GM19463 (cell line): ENCODE data around the gene CPS1.

Experiments
- ATAC-seq: cut with Tn5 transposase; IDR thresholded peaks from one replicate; pipeline ENCODE4 v1.9.1; 2021; ENCODE audit warnings: mild to moderate bottlenecking, moderate library complexity; ENCODE audit not compliant: unreplicated experiment

Gene CPS1

DNA sequence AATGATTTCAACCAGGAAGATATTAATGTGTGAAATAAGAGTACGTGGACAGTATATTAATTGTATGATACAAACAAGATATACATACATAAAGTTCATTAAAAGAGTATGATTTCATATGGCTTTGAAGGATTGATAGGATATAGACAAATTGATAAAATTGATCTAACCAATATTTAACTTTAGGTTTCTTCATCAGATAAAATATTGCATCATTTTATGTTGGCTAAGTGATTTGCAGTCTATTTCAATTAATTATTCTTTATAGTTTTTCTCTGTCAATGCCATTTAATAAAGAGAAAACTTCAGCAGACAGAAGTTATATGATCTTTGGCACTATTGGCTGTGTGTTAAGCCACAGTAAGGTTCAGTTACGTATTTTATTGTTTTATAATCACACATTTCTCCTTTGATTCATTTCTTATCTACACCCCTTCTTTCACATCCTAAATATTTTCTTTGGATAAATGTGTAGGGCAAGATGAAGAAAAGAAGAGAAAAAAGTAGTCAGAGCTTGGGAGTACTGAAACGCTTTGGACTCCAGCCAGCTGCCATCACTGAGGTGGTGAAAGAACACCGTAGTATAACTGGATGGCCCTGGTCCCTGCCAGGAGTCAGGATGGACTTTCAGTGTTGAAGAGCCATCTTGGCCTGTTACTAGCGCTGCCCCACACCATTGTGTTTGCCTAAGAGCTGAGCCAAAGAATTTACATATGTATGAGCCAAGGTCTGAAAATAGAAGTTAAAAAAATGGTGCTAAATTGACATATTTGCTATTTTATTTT lies 9.8 kb upstream of the CPS1 start:
- ATAC-seq: no peak

DNA sequence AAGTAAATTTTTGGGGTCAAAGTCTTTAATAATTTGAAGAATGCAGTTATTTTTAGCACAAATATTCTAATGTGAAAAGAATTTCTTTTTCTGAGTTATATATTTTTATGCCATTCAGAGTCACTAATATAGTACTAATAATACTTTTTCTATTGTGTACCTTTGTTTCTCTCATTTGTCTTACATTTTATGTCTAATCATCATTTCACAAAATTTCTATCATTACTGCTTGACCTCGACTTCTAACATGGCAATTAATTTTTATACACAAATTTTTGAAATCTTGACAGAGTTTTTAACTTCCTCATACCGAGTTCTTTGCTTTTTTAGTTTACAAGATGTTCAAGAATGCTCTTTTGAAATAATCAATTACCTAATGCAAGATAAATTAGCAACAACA lies 8.4 kb upstream of the CPS1 start:
- no peak for ATAC-seq

DNA sequence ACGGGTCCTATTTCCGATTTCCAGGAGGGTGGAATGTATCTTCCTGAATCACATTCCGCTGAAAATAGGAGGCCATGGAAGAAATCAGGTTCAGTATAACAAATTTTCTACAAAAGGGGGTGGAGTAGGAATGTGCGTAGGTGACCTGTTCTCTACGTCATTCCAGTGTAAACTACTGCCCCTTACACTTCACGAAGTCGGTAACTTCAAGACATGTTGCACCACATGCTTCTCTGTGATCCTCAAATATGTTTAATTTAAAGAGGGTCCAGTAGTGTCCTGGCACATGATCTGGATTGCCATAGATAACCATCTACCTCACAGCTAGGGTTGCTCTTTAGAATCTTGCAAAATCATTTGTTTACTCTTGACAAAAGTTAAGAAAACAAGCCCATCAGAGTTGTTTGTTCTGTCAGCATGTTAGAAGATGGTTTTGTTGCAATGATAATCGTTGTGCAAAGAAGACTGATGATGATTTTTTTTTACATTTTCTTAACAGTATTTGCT lies 7.5 kb upstream of the CPS1 start:
- no peak for ATAC-seq

DNA sequence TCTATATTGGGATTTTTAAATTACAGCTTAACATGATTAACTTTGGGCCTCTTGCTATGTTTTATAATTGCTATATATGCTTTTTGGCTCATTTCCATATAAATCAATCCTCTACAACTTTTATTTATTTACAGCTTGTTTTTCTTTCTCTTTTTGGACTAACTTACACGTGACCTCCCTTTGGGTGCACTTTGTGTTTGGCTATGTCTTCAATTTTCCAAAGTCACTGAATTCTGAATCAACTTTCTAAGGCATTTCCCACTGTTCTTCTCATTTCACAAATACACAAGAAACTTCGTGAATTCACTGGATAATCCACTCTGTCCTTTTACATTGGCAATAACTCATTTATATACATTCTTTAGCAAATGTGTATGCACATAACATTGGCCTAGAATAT lies 5.4 kb upstream of the CPS1 start:
- no peak for ATAC-seq

DNA sequence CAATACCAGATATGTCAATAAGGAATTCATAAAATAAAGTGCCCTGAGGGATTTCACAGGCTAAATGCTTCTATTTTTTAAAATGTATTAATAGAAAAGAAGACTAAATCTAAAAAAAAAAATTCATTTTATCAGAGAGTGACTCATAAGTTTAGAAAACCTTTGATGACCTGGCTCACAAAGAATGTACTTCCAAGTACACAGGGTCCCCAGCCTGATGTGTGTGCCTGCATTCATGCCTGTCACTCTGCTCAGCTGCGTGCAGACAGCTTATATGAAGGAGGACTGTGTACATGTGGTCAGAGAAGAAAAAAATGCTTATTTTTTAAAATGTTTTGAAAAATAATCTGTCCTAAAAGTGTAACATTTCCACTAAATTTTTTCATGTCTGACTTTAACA lies 3.0 kb upstream of the CPS1 start:
- ATAC-seq: no peak

DNA sequence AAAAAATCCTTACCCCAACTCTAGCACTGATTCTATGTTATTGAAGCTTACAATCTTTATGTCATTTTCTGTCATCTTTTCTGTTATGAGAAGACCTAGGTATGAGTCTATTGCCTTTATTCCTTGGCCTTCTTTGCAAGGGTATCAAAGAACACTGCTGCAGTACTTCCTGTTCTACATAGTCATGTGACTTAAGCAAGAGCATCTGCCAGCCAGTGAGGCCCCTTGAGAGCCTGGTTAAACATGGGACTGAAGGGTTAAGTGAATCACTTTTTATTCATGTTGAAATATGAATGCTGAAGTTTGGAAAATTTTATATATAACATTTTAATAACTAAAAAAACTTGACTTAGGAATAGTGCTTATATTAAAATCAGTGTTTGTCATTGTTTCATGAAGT lies 844 bp upstream of the CPS1 start:
- no peak for ATAC-seq

DNA sequence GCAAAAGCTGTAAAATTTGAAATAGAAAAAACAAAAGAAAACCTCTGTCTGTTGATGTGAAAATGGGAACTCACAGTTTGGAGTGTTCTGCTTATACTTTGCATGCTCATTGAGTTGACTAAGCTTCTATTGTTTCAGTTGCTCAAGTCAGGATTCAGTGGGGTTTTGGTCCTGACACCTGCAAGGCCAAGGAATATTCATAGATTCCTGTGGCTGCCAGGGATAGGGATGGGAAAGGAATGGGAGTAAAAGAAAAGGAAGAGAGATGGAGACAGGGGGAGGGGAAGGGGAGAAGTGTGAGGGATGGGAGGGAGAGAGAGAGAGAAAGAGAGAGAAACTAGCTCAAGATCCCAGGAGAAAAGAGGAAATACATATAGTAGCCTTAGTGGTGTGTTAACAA lies 1.3 kb downstream of the CPS1 start:
- ATAC-seq: no peak

DNA sequence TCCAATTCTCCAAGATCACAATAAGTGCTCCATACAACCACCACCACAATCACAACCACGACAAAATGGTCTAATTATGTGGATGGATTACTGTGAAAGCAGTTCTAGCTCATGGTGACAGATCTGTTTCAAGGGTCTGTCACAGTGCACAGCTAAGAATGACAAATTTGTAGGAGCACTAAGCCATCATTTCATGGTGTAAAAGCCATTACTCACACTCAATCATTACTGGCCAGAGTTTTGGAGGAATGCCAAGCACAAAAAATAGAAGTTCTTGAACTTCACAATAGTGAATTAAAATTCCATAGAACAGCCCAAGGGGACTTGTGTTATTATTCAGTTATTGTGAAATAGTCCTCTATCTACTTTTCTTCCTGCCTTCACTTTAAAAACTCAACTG lies 2.3 kb downstream of the CPS1 start:
- no peak for ATAC-seq

DNA sequence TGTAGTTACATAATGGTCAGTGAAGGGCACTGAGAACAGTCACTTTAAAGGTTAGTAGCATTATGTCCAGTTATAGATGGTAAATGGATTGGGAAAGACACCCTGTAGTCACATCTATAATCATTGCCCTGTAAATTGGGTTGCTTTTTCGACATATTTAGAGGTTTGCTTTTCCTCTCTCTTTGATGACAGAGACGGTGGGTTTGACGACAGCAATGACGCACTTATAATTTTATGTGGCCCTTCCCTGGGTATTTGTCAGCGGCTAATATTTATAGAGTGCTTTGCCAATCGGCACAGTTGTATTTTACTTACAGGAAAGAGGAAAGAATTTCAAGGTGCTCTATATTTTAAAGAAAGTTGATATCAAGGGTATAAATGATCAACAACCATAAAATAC lies 2.8 kb downstream of the CPS1 start:
- no peak for ATAC-seq

DNA sequence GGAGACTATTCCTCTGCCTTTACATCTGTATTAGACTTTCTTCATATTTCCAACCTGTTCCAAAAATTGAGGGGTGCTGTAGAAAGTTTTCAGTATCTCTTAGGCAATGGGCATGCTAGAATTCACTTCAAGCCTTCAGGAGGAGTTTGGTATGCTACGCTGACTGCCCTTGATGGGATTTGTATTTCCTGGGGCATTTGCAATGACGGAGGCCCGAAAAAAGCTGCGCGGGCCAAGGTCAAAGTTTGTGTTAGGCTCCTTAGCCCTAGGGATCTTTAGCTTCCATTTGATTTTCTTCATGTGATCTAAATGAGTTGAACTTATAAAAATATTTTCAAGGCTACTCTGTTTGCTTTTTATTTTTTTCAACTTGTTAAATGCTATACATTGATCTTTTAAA lies 5.1 kb downstream of the CPS1 start:
- no peak for ATAC-seq

DNA sequence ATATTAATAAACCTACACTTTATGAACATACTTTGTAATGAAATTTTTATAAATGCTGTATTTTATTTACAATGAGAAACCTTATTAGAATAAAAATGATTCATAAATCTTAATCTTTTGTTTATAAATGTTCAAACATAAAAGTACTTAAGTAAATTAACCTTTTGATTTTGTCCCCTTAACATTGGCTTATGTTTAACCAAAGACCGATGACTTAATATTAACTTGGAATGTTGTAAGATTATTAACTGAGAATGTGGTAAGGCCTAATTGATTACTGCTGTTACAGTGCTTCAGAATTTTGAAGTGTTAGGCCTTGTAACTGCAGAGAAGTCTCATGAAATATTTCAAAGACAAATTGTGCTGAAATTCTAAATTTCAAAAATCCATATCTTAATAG lies 5.7 kb downstream of the CPS1 start:
- no peak for ATAC-seq

DNA sequence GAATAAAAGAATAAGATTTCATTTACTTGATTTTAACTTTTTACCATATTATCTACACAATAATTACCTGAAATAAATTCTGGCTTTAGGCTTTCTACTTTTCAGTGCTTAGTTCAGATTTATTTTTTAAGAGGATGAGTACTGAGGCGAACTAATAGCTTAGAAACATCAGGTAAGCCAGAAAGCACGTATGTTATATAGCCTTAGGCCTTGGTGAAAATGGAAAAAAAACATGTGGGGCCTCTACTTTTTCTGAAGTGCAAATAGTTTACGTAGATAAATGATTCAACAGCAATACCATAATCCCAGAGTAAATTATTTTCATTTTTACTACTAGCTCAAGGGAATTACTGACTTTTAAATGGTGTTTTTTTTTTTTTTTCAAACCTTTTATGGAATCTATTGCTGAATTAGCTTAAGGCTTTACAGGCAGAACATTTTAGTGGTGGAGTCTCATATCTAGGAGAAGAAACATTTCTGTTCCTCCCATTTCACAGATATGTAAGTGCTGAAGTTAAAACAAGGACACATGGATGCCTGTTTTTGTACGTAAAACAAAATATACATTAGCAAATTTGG lies 6.2 kb downstream of the CPS1 start:
- no peak for ATAC-seq

DNA sequence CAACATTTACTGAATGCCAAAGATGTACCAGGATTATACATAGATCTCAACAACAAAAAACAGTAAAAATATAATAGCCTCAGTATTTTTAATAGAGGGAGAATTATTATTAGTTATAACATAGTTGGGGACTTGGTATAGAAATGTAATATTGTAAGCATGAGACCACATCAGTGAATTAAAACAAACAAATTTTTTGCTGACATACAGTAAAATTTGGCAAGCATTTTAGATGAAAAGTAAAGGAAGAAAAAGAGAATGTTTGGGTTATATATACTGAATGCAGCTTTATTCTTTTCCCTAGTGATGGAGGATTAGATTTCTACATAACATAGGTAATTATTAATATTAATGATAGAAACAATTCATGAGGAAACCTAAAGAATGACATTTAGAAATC lies 10.9 kb downstream of the CPS1 start:
- no peak for ATAC-seq

DNA sequence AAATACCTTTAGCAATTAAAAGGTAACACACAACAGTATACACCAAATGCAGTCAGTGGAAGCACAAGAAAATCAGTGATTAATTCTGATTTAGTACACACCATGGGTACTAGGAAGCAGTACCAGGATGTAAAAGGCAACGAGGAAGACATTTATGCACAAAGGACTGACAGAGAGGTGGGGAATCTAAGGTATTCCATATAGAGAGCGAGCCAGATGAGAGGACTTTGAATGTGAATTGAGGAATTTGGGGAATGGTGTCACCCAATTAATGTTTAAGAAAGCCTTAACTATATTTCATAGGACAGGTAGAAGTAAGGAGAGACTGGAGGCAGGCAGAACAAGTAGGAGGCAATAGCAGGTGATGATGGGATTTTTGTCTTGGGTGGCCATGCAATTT lies 11.7 kb downstream of the CPS1 start:
- no peak for ATAC-seq

DNA sequence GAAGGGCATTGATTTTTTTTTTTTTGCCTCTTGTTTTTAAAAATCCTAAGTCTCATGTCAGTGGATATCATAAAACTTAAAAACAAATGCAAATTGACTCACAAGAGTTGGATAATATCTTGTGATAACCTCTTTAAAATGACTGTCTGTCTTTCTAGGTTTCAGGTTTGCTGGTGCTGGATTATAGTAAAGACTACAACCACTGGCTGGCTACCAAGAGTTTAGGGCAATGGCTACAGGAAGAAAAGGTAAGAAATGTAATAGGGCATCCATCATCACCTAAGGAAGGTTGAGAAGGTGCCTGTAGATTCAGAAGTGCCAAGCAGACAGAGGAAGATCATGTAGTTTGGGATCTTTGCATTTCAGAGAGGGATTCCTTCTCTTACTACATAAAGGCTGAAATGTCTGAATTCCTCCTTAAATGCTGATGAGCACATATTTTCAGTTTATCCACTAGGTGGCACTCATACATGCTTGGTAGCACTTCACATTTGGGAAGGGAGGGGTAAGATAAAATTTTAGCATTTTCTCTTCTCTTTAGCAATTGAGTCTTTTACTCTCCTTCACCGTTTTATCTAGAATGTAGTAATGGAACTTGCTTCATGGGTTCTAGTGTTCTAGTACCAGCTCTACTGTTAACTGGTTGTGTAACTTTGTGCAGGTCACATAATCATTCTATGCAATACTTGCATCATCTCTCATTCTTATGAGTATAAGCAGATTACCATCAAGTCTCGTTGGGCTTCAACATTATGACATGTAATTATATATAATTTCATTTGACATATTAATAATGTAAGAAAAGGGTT lies 21.1 kb downstream of the CPS1 start:
- ATAC-seq: peak; percentile 89

DNA sequence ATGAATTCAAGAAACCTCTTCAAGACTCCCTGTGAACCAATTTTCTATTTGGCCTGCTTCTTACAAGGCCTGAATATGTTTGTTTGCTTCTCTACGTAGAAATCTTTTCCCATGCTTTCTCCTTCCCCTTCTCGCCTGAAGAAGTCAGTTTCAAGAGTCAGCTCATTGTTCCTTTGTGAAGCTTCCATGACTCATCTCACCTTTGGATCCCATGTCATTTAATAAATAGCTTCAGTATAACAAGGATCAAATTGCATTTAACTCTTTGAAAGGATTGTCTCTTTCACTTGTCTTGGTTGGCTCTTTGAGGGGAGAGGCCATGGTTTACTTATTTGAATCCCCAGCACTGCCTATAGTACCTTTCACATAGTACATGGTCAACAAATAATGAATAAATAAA lies 28.4 kb downstream of the CPS1 start:
- ATAC-seq: no peak

DNA sequence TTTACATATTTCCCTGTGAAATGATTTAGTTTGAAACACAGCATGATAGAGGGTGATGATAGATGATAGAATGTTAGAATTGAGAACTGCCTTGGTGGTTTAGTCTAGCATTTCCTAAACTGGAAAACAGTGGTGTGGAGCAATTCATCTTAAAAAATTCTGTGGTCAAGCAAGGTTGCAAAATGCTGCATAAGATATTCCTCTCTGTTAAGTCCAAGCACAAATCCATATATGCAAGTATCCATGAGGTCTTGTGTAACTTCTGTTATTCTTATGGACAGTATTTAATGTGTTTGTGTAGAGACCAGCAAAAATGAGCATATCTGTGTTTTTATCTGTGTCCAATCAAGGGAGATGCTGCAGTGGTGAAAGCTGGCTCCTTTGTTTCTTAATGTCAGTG lies 30.0 kb downstream of the CPS1 start:
- no peak for ATAC-seq

DNA sequence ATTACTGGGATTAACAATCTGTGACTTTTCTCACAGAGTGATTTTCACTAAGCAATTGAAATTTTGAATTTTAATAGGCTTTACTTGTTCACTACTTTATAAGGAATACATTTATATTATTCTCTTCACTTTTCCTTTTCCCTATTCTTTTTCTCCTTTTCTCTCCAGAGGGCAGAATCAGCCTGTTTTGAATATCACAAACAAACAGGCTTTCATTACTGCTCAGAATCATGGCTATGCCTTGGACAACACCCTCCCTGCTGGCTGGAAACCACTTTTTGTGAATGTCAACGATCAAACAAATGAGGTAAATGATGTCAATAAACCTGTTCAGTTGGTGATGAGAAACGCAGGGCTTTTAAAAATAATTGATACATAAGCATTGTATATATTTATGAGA lies 35.3 kb downstream of the CPS1 start:
- ATAC-seq: no peak

DNA sequence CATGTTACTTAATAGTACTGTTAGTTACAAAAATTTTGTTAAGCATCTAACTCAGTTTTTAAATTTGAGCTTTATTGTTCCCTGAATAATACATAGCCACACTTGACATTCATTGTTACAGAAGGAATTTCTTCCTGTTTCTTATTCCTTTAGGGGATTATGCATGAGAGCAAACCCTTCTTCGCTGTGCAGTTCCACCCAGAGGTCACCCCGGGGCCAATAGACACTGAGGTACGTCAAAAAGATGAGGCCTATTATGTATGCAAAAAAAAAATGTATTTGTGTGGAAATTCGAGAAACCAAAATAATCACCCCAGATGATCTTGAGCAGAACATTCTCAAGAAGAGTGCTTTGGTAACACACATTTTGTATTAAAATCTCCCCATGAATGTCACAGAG lies 36.3 kb downstream of the CPS1 start:
- ATAC-seq: no peak

DNA sequence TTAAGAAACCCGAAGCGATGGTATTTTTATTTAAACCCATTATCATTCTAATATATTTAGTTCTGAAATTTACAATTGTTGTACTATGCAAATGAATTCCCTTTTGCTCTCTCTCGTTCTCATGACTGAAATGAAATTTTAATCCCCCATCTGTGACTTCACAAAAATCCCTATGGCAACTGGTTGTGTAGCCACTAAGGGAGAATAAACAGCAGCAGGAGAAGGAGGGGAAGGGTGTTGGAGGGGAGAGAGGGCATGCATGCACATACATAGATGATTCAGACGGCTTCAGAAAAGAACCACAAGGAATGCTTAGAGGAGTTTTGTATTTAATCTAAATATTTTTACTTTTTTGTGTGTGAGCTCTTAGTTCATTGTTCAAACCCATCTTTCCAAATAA lies 36.8 kb downstream of the CPS1 start:
- ATAC-seq: no peak

DNA sequence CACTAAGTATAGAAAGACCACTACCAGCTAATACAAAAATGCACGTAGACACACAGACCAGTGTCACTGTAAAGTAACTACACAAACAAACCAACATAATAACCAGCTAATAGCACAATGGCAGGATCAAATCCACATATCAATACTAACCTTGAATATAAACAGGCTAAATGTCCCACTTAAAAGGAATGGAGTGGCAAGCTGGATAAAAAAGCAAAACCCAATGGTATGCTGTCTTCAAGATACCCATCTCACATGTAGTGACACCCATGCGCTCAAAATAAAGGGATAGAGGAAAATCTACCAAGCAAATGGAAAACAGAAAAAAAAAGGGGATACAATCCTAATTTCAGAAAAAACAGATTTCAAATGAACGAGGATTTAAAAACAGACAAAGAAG lies 41.8 kb downstream of the CPS1 start:
- no peak for ATAC-seq

DNA sequence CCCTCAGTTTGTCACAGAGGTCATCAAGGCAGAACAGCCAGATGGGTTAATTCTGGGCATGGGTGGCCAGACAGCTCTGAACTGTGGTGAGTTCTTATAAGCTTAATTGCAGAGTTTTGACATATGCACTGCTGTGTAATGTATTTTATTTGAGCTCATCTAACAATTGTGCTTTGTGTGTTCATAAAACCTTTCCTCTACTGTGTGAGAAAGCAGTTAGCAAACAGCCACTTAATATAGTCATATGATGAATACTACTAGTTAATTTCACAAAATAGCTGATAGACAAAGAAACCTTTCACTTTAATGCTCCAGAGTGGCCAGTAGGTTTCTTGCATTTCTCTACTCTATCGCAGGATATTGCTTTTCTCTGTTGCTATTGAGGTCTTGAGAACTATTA lies 43.1 kb downstream of the CPS1 start:
- ATAC-seq: no peak
